Superior temporal gyrus (tissue), 1 donor: ENCODE data around the gene ZNF416.
A peak's percentile ranks its signal among the peaks of the same experiment; 100 is the strongest.

ENCODE experiments used
- DNase-seq: peaks from one replicate; pipeline ENCODE4 v3.0.0-alpha.2; 2016; ENCODE audit errors: extremely low spot score

The ZNF416 gene

DNA sequence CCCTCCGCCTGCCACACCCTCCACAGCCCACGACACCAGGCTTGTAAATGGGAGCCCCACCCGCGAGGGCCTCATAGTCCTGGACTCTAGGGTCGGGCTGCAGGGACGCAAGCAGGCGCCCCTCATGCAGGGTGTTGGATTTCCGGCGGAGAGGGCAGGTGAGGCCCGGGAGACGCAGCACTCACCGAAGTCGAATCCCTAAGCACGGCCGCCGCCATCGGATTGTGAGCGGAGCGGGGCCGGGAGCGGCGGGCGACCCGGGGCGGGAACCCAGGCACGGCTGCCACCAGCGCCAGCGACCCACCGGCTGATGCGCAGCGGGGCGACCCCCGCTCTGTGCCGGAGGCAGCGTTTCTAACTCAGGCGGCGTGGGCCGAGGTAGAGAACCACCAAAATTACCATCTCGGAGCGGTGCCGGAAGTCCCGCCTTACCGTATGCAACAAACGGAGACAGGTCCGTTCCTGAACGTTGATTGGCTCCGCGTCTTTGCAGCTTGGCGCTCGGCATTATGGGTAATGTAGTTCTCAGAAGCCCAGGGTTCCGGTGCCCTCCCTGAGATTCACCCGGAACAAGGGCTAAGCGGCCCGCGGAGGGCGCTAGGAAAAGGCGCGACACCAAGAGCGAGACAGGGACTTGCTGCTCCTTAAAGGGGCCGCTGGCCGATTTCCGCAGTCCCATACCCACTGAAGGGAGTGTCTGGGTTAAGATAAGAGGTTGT, at the start of gene ZNF416:
TSS of gene ZNF416 (minus strand) at position 425 of the 719 bp plus-strand sequence. CDS start at position 218, 207 bp downstream.
- DNase-seq = peak; percentile 100

DNA sequence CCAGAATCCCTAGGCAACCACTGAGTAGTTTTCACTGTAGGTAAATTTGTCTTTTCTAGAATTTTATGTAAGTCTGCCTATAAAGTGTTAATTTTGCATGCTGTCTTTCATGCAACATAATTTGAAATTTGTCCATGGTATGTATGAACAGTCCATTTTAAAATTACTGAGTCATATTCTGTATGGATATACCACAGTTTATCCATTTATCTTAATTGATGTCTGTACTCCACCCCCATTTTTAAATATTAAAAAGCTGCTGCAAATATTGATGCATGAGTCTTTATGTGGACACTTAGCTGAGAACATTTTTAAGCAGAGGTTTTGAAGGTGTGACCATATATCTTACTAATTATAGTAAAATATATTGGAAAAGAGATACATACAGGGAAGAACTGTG, 44.4 kb upstream of the ZNF416 start:
- DNase-seq = no peak

DNA sequence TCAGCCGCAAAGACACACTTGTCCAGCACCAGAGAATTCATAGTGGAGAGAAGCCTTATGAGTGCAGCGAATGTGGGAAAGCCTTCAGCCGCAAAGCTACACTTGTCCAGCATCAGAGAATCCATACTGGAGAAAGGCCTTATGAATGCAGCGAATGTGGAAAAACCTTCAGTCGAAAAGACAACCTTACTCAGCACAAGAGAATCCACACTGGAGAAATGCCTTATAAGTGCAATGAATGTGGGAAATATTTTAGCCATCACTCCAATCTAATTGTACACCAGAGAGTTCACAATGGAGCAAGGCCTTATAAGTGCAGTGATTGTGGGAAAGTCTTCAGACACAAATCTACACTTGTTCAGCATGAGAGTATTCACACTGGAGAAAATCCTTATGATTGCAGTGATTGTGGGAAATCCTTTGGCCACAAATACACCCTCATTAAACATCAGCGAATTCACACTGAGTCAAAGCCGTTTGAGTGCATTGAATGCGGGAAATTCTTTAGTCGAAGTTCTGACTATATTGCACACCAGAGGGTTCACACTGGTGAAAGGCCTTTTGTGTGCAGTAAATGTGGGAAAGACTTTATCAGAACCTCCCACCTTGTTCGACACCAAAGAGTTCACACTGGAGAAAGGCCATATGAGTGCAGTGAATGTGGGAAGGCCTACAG, 42.1 kb upstream of the ZNF416 start:
- DNase-seq = no peak

GRCh38 chr19:57615346-57615745, 36.6 kb upstream of the ZNF416 start:
- DNase-seq = no peak

DNA sequence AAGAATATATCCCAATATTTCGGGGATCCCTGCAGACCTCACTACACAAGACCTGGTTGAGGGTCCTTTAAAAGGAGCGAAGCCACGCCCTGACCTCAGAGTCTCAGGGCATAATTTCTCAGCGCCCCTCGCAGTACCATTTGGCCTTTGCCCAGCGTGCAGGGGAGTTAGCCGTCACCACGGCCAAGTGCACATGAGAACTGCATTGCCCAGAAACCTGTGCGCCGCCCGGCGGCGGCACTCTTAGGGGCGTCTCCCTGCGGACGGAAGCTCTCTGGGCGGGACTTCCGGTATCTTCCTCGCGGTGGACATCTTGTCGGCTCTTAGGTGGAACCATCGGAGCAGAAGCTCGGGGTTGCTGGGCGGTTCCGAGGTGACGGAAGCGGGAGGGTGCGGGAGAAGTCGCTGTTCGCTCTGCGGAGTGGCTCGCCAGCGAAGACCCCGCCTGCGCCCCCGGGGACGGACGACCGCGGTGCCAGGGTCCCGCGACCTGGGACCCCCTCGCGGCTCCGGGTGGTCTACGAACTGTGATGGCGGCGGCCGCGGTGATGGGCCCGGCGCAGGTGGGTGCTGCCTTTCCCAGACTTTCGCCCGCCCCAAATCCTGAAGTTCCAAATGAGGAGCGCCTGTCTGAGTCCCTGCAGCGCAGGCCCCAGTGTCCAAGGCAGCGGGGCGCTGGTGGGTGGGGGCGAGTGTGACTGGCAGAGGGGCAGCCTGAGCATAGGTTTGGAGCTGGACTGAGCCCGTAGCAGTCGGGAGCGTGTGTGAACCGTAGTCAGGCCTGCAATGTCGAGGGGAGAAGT, 35.4 kb upstream of the ZNF416 start, which contains the start of gene ZNF134:
TSS of gene ZNF134 (plus strand) at position 302 of the 803 bp plus-strand sequence. CDS start 5,227 bp downstream, outside the sequence.
- DNase-seq = peak; percentile 93

- DNase-seq = no peak
Observed at GRCh38 chr19:57611113-57611512, 32.4 kb upstream of the ZNF416 start.

DNA sequence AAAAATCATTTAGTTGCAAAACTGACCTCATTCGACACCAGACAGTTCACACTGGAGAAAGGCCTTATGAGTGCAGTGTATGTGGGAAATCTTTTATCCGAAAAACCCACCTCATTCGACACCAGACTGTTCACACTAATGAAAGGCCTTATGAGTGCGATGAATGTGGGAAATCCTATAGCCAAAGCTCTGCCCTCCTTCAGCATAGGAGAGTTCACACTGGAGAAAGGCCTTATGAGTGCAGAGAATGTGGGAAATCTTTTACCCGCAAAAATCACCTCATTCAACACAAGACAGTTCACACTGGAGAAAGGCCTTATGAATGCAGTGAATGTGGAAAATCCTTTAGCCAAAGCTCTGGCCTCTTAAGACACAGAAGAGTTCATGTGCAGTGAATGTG, 28.2 kb upstream of the ZNF416 start:
- no peak for DNase-seq

DNA sequence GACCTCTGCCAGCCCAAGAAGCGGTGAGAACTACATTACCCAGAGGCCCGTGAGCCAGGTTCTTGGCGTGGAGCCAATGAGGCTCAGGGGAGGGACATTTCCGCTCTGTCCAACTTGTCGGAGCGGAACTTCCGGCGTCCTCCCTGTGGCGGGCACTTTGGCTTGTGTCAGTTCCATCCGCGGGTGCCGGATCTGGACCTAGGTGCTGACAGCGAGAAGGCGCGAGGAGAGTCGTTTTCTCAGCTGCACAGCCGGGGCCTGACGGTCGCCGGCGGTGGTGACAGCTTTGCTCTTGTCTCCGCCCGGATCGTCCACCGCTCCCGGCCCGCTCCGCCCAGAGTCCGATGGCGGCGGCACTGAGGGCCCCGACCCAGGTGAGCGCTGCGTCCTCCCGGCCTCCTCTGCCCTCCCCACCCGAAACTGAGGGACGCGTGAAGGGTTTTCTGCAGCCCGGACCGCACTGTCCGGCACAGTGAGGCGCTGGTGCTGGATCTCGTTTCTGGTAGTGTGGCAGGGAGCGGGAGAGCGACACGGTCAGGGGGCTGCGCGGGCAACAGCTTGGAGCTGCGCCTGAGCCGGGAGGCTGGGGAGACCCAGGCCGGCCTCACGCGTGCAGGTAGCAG, 21.2 kb upstream of the ZNF416 start, which contains the start of gene ZNF530:
TSS of gene ZNF530 (plus strand) at position 125 of the 623 bp plus-strand sequence. CDS start 4,461 bp downstream, outside the sequence.
- DNase-seq = peak; percentile 97

DNA sequence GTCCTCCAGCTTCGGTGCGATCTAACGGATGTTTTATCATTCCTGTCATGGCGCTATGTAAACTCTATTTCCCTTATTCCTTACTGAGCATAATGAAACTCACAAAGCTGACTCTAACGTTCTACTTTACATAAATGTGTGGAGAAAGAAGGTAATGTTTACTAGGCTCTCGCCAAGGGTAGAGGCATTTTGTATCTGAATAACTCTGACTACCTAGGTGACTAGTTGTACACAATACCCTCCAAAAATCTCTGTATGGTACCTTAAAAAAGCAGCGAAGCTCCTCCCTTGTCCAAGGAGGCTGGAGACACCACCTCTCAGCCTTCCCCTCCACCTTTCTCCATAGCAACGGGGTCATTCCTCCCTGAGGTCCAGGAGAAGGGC, 20.7 kb upstream of the ZNF416 start:
- DNase-seq = no peak

DNA sequence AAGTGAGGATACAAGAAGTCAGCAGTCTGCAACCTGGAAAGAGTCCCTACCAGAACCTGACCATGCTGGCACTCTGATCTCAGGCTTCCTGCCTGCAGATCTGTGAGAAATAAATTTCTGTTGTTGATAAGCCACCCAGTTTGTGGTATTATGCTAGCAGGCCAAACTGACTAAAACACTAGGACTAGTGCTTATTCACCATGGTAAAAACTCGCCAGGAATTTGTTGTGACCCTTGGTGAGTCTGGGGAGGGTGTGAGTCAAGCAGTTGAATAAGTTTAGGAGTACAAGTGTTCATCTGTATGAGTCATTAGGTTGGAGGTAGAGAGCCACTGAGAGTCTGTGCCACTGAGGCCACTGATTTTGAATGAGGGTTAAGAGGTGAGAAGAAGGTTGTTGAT, 8.8 kb upstream of the ZNF416 start:
- no peak for DNase-seq

DNA sequence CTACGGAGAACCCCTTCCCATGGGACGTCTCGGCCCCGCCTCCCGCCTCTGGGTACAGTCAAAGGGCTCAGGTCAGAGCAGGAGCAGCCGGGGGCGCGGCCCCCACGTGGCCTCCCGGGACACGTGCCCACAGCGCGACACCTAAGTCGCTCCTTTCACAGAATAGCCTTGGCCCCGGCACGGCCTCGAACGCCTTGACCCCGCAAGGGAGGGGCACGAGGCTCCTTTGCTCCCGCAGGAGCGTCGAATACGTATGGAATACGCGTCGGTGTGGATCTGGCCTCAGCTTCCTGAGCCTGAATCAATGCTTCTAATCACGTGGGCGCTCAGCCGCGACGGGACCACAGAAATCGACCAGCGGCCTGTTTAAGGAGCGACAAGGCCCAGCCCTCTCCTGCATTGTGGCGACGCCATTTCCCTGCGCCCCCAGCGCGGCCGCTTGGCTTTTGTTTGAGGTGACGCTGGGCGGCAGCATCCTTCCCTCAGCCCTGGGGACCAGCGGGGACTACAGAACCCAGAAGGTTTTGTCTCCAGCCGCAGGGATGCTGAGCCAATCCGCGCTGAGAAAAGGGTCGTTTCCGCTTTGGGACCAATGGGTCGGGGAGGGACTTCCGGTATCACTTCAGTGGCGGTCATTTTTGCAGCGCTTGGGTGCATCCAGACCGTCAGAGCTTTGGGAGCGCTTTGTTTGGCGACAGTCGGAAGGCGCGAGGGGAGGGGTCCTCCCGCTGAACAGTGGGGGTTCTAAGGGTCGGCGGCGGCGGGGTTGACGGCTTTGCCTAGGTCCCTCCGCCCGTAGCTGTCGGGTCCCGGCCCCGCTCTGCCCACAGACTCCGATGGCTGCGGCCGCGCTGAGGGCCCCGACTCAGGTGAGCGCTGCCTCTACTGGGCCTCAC, 5.1 kb upstream of the ZNF416 start, which contains the start of gene ZIK1:
TSS of gene ZIK1 (plus strand) at position 625 of the 896 bp plus-strand sequence. CDS start at position 837, 212 bp downstream.
- peak; percentile 98 for DNase-seq

- DNase-seq = no peak
Observed at GRCh38 chr19:57583104-57583520, 4.4 kb upstream of the ZNF416 start.

DNA sequence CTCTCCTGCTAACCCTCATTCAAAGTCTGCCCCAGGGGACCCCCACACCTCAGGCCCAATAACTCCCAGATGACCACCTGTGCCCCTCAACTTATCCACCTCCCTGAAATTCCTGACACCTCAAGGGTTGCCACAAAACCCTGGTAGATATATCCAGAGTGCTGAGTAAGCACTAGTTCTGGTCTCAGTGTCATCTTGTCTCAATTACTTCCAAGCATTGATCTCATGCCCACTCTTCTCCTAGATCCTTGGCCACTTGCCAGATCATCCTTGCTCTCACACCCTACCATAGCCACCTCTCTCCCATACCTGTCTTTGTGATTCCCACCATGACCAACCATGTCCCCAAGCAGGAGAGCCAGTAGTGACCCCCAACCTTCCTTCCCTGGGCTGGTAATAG, 2.0 kb downstream of the ZNF416 start:
- no peak for DNase-seq

DNA sequence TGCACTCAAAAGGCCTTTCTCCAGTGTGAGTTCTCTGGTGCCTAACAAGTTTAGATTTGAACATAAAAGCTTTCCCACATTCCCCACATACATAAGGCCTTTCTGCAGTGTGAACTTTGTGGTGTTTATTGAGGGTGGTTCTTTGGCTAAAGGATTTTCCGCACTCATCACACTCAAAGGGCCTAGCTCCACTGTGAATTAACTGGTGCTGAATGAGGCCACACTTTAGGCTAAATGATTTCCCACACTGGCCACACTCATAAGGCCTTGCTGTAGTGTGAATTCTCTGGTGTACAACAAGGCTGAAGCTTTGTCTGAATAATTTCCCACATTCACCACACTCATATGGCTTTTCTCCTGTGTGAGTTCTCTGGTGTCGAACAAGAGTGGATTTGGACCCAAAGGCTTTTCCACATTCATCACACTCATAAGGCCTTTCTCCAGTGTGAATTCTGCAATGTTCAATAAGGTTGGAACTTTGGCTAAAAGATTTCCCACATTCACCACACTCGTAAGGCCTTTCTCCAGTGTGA, 6.2 kb downstream of the ZNF416 start:
- DNase-seq = no peak

DNA sequence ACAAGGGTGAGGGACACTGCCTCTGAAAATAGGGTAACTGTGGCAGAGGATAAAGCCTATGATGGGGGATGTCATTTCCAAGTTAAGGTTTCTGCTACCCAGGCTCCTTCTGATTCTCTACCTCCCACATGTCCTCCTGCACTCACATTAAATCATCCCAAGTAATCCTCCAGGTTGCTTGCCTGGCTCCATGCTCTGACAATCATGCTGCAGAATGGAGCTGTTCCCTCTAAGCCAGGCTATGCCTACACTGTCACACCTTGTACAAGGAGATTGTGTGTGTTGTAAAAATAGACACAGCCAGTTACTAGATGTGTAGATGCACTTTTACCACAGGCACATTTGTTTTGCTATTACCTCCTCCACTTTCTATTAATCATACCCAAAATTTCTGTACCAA, 8.0 kb downstream of the ZNF416 start:
- DNase-seq = no peak

- no peak for DNase-seq
Observed at GRCh38 chr19:57566396-57567265, 12.1 kb downstream of the ZNF416 start.

- DNase-seq = no peak
Observed at GRCh38 chr19:57563547-57563946, 15.2 kb downstream of the ZNF416 start.

- no peak for DNase-seq
Observed at GRCh38 chr19:57560049-57560491, 18.6 kb downstream of the ZNF416 start.

GRCh38 chr19:57559404-57560025, 19.2 kb downstream of the ZNF416 start, which contains the start of gene ZNF550:
ZNF550 (minus strand) TSS chr19:57559863; CDS start chr19:57559682, 181 bp downstream.
- peak; percentile 88 for DNase-seq
